Neural progenitor cell (in vitro differentiated cells): Measurements from ENCODE around the gene ARHGAP26. TPM values are rescaled to one million over a fixed set of nuclear protein-coding genes. Genes with fewer than 3 reads are reported as not detected.

Source experiments
- DNase-seq: peaks from one replicate; pipeline ENCODE4 v3.0.0-alpha.2; 2016; ENCODE audit warnings: low spot score
- H2AFZ ChIP-seq: fragments of 200-600 bp; sonication (generic); replicated peaks from 2 replicates; pipeline ENCODE4 v1.6.1; 2016; ENCODE audit warnings: antibody characterized with exemption
- H3F3A ChIP-seq: fragments of 200-600 bp; sonication (generic); 2 replicates; pipeline ENCODE4 v1.6.1; 2016; ENCODE audit warnings: antibody characterized with exemption, low read depth
- H3K27ac ChIP-seq: fragments of 200-600 bp; sonication (generic); 2 replicates; pipeline ENCODE4 v1.5.1; 2016; ENCODE audit warnings: mild to moderate bottlenecking
- H3K27me3 ChIP-seq: fragments of 200-600 bp; sonication (generic); 2 replicates; pipeline ENCODE4 v1.6.1; 2016; ENCODE audit warnings: mild to moderate bottlenecking, moderate library complexity
- H3K36me3 ChIP-seq: fragments of 200-600 bp; sonication (generic); 2 replicates; pipeline ENCODE4 v1.5.1; 2016
- H3K4me1 ChIP-seq: fragments of 200-600 bp; sonication (generic); 2 replicates; pipeline ENCODE4 v1.6.1; 2016; ENCODE audit warnings: mixed run types
- H3K4me2 ChIP-seq: fragments of 200-600 bp; sonication (generic); 2 replicates; pipeline ENCODE4 v1.6.1; 2016
- H3K4me3 ChIP-seq: fragments of 200-600 bp; sonication (generic); 2 replicates; pipeline ENCODE4 v1.5.1; 2016
- H3K79me2 ChIP-seq: fragments of 200-600 bp; sonication (generic); 2 replicates; pipeline ENCODE4 v1.6.1; 2016; ENCODE audit warnings: low read depth
- H3K9ac ChIP-seq: fragments of 200-600 bp; sonication (generic); 2 replicates; pipeline ENCODE4 v1.6.1; 2016
- H3K9me3 ChIP-seq: fragments of 200-600 bp; sonication (generic); 2 replicates; pipeline ENCODE4 v1.5.1; 2016; ENCODE audit warnings: low read depth
- H4K20me1 ChIP-seq: fragments of 200-600 bp; sonication (generic); 2 replicates; pipeline ENCODE4 v1.6.1; 2016; ENCODE audit warnings: low read depth
- H3K27ac Mint-ChIP-seq: 3 replicates; pipeline ENCODE4 v1.8.0; 2021; ENCODE audit warnings: mixed read lengths
- H3K27me3 Mint-ChIP-seq: 2 replicates; pipeline ENCODE4 v1.8.0; 2022; ENCODE audit warnings: low read depth, mild to moderate bottlenecking, inconsistent platforms, moderate library complexity, mixed read lengths; ENCODE audit not compliant: insufficient read depth
- H3K36me3 Mint-ChIP-seq: 3 replicates; pipeline ENCODE4 v1.8.0; 2021; ENCODE audit warnings: mixed read lengths
- H3K4me1 Mint-ChIP-seq: 3 replicates; pipeline ENCODE4 v1.8.0; 2021; ENCODE audit warnings: mixed read lengths
- H3K4me3 Mint-ChIP-seq: 3 replicates; pipeline ENCODE4 v1.8.0; 2021; ENCODE audit warnings: mild to moderate bottlenecking, moderate library complexity, mixed read lengths
- H3K9me3 Mint-ChIP-seq: 3 replicates; pipeline ENCODE4 v1.8.0; 2020; ENCODE audit warnings: mixed read lengths
- EZH2 ChIP-seq: fragments of 200-600 bp; sonication (generic); IDR thresholded peaks from 2 replicates; pipeline ENCODE4 v1.6.1; 2017; ENCODE audit warnings: antibody characterized with exemption, mild to moderate bottlenecking, moderate library complexity
- EZH2phosphoT487 ChIP-seq: fragments of 200-600 bp; sonication (generic); IDR thresholded peaks from 2 replicates; pipeline ENCODE4 v1.6.1; 2017; ENCODE audit warnings: antibody characterized with exemption
- total RNA-seq: library from RNA; depleted of rRNA; stranded (reverse); fragments of >200 nt; gene quantifications from 2 replicates; pipeline ENCODE4 v1.2.3, GENCODE V29; 2015; ENCODE audit warnings: low replicate concordance
- TF ChIP-seq, protein P1 (sequence below): fragments of 200-600 bp; sonication (generic); IDR thresholded peaks from 2 replicates; pipeline ENCODE4 v1.5.1; 2017; ENCODE audit warnings: antibody characterized with exemption, mild to moderate bottlenecking

Gene ARHGAP26
- total RNA-seq, 1 donor from 2014 or later, result 7.0 TPM

DNA sequence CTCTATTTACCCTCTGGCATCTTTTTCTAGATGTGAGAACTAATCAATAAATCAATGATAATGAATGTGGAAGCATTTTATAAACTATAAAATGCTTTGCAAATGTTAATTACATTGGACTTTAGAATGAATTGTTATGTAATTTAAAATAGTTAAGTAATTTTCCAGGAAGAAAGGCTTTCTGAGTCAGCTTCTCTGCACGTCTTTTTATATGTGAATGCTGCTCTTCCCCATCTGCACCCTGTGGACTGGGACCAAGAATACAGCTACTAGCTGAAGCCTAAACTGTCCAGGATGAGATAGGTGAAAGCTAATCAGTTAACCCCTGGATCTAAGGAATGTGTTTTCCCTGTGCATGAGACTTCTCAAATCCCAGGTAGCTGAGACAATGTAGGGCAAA is 340.4 kb downstream of the ARHGAP26 start:
- TF ChIP-seq, protein P1, sequence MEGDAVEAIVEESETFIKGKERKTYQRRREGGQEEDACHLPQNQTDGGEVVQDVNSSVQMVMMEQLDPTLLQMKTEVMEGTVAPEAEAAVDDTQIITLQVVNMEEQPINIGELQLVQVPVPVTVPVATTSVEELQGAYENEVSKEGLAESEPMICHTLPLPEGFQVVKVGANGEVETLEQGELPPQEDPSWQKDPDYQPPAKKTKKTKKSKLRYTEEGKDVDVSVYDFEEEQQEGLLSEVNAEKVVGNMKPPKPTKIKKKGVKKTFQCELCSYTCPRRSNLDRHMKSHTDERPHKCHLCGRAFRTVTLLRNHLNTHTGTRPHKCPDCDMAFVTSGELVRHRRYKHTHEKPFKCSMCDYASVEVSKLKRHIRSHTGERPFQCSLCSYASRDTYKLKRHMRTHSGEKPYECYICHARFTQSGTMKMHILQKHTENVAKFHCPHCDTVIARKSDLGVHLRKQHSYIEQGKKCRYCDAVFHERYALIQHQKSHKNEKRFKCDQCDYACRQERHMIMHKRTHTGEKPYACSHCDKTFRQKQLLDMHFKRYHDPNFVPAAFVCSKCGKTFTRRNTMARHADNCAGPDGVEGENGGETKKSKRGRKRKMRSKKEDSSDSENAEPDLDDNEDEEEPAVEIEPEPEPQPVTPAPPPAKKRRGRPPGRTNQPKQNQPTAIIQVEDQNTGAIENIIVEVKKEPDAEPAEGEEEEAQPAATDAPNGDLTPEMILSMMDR, result no peak
- no peak for TF ChIP-seq EZH2phosphoT487
- no peak for TF ChIP-seq EZH2
- Mint-ChIP-seq H3K27me3 (no peaks in the 10 kb centered on the region), H3K9me3 (no peaks in the 10 kb centered on the region), H3K36me3 (no peaks in the 10 kb centered on the region), H3K27ac (no peak overlapping the region), H3K4me1 (no peaks in the 10 kb centered on the region), H3K4me3 (no peak overlapping the region)
- DNase-seq, result no peak
- H3K4me2 ChIP-seq, result no peak overlapping the region
- no peak overlapping the region for H3K4me3 ChIP-seq
- H3K9me3 ChIP-seq, result no peaks in the 10 kb centered on the region
- H3K27ac ChIP-seq, result no peak overlapping the region
- H3F3A ChIP-seq, result no peaks in the 10 kb centered on the region
- H4K20me1 ChIP-seq, result no peaks in the 10 kb centered on the region
- no peak overlapping the region for H3K9ac ChIP-seq
- H3K36me3 ChIP-seq, result no peaks in the 10 kb centered on the region
- H3K27me3 ChIP-seq, result no peaks in the 10 kb centered on the region
- H3K79me2 ChIP-seq, result no peaks in the 10 kb centered on the region
- no peak overlapping the region for H2AFZ ChIP-seq
- peaks cover 8% of the 10 kb centered on the region for H3K4me1 ChIP-seq

DNA sequence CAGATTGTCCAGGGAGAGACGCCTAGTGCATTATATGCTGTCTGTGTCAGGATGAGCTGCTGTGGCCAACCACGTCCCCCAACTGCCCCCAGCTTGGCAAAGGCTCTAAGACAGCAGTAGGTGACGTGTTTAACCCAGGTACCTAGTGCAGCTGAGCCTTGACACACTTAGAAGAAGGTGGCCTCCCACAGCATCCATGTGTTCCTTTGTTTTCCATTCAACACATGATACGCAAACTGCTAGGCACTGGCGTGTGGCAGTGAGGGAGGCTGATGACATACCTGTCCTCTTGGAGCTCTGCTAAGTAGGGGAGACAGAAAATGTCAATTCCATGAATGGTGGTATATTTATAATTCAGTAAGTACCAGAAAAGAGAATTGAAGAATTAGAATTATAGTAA is 341.6 kb downstream of the ARHGAP26 start:
- Histone ChIP-seq H3K36me3 (no peaks in the 10 kb centered on the region), H4K20me1 (no peaks in the 10 kb centered on the region), H3K4me2 (no peak overlapping the region), H3K9me3 (no peaks in the 10 kb centered on the region), H3K9ac (no peak overlapping the region), H3F3A (no peaks in the 10 kb centered on the region), H3K4me1 (peaks cover 8% of the 10 kb centered on the region), H2AFZ (no peak overlapping the region), H3K4me3 (no peak overlapping the region), H3K27me3 (no peaks in the 10 kb centered on the region), H3K79me2 (no peaks in the 10 kb centered on the region), H3K27ac (no peak overlapping the region)
- Mint-ChIP-seq H3K4me3 (no peak overlapping the region), H3K9me3 (no peaks in the 10 kb centered on the region), H3K36me3 (no peaks in the 10 kb centered on the region), H3K27ac (no peak overlapping the region), H3K27me3 (no peaks in the 10 kb centered on the region), H3K4me1 (no peaks in the 10 kb centered on the region)
- TF ChIP-seq EZH2phosphoT487 (no peak), EZH2 (no peak)
- TF ChIP-seq, protein P1, result no peak
- no peak for DNase-seq

DNA sequence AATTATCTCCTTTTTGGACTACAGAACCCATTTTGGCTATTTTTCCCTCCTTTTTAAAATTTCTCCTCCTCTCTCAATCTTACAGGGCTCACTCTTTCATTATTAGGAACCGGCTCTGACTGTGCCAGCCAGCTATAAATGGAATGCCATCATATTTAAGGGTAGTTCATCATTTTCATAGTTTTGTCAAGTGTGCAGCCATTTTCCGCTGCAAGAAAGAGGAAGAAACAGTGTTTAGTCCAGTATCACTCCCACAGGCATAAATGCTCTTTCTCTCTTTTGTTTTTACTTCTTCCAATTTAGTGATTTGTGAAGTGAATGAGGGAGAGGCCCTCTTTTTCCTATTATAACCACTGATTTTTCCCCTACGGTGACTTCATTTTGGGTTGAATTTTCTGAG is 343.3 kb downstream of the ARHGAP26 start:
- no peaks in the 10 kb centered on the region for H3K27me3 ChIP-seq
- H3F3A ChIP-seq, result no peaks in the 10 kb centered on the region
- Mint-ChIP-seq H3K4me1 (no peaks in the 10 kb centered on the region), H3K9me3 (no peaks in the 10 kb centered on the region), H3K36me3 (no peaks in the 10 kb centered on the region), H3K4me3 (no peak overlapping the region), H3K27me3 (no peaks in the 10 kb centered on the region), H3K27ac (no peak overlapping the region)
- no peaks in the 10 kb centered on the region for H3K79me2 ChIP-seq
- no peak overlapping the region for H3K4me3 ChIP-seq
- no peak overlapping the region for H2AFZ ChIP-seq
- no peak overlapping the region for H3K9ac ChIP-seq
- no peaks in the 10 kb centered on the region for H3K9me3 ChIP-seq
- no peak overlapping the region for H3K4me2 ChIP-seq
- H4K20me1 ChIP-seq, result no peaks in the 10 kb centered on the region
- DNase-seq, result no peak
- TF ChIP-seq EZH2phosphoT487, result no peak
- TF ChIP-seq EZH2, result no peak
- peaks cover 7% of the 10 kb centered on the region for H3K4me1 ChIP-seq
- H3K27ac ChIP-seq, result no peak overlapping the region
- no peaks in the 10 kb centered on the region for H3K36me3 ChIP-seq

DNA sequence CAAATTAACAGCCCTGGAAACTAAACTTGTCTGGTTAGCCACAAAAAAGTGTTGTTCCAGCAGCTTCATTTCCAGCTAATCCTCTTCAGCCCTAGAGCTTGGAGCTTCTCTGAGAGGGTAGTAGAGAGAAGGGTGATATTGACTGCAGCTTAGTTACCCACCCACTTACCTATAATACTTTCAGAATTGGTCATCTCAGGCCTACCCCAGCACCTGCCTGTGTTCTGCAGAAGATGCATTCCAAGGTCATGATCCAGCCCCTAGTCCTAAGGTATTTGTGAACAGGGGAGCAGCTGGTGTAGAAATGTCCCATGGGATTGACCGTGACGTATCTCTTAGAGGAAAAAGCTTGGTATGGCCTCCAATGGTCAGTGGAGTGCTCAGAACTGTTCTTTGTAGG is 344.3 kb downstream of the ARHGAP26 start:
- Mint-ChIP-seq H3K27ac (no peak overlapping the region), H3K4me1 (peaks cover 3% of the 10 kb centered on the region), H3K4me3 (no peak overlapping the region), H3K9me3 (no peaks in the 10 kb centered on the region), H3K36me3 (no peaks in the 10 kb centered on the region), H3K27me3 (no peaks in the 10 kb centered on the region)
- no peaks in the 10 kb centered on the region for H3K36me3 ChIP-seq
- H3K27ac ChIP-seq, result no peak overlapping the region
- no peak overlapping the region for H2AFZ ChIP-seq
- H3K4me3 ChIP-seq, result no peak overlapping the region
- no peaks in the 10 kb centered on the region for H3K9me3 ChIP-seq
- no peak for DNase-seq
- no peaks in the 10 kb centered on the region for H3K27me3 ChIP-seq
- no peaks in the 10 kb centered on the region for H4K20me1 ChIP-seq
- TF ChIP-seq EZH2 (no peak), EZH2phosphoT487 (no peak)
- TF ChIP-seq, protein P1, result no peak
- no peaks in the 10 kb centered on the region for H3F3A ChIP-seq
- peaks cover 6% of the 10 kb centered on the region for H3K4me1 ChIP-seq
- no peak overlapping the region for H3K4me2 ChIP-seq
- no peaks in the 10 kb centered on the region for H3K79me2 ChIP-seq
- no peak overlapping the region for H3K9ac ChIP-seq
